Endodermal cell (in vitro differentiated cells): ENCODE data around the gene AGPAT3. TPM values are rescaled to one million over a fixed set of nuclear protein-coding genes. Genes with fewer than 3 reads are reported as not detected.

Source experiments
- DNase-seq: peaks from one replicate; pipeline ENCODE4 v3.0.0-alpha.2; 2017
- H3K27ac ChIP-seq: 2 replicates; pipeline ENCODE4 v1.5.1; 2013; ENCODE audit warnings: mild to moderate bottlenecking, low read depth, low read length, moderate library complexity
- H3K27me3 ChIP-seq: 2 replicates; pipeline ENCODE4 v1.6.1; 2013; ENCODE audit warnings: mild to moderate bottlenecking, low read length, moderate library complexity; ENCODE audit not compliant: insufficient read depth, control insufficient read depth, poor library complexity, severe bottlenecking
- H3K36me3 ChIP-seq: 2 replicates; pipeline ENCODE4 v1.7.0; 2013; ENCODE audit warnings: mild to moderate bottlenecking, low read length, moderate library complexity; ENCODE audit not compliant: control insufficient read depth, insufficient read depth
- H3K4me1 ChIP-seq: one replicate; pipeline ENCODE4 v1.7.0; 2013; ENCODE audit warnings: low read length; ENCODE audit not compliant: control insufficient read depth, insufficient read depth
- H3K4me3 ChIP-seq: 2 replicates; pipeline ENCODE4 v1.5.1; 2013; ENCODE audit warnings: mild to moderate bottlenecking, low read length, moderate library complexity
- H3K9ac ChIP-seq: 2 replicates; pipeline ENCODE4 v1.6.1; 2013; ENCODE audit warnings: mild to moderate bottlenecking, low read length, moderate library complexity; ENCODE audit not compliant: poor library complexity, severe bottlenecking; ENCODE audit errors: extremely low read depth
- H3K9me3 ChIP-seq: 2 replicates; pipeline ENCODE4 v1.6.1; 2013; ENCODE audit warnings: mild to moderate bottlenecking, low read length, moderate library complexity; ENCODE audit not compliant: control insufficient read depth
- H3K27ac Mint-ChIP-seq: 2 replicates; pipeline ENCODE4 v1.8.0; 2020; ENCODE audit warnings: mixed read lengths
- H3K27me3 Mint-ChIP-seq: 2 replicates; pipeline ENCODE4 v1.8.0; 2021; ENCODE audit warnings: mild to moderate bottlenecking, mixed read lengths; ENCODE audit not compliant: insufficient read depth
- H3K36me3 Mint-ChIP-seq: 2 replicates; pipeline ENCODE4 v1.8.0; 2020; ENCODE audit warnings: low read depth, mixed read lengths
- H3K4me1 Mint-ChIP-seq: 2 replicates; pipeline ENCODE4 v1.8.0; 2020; ENCODE audit warnings: mixed read lengths
- H3K4me3 Mint-ChIP-seq: 2 replicates; pipeline ENCODE4 v1.8.0; 2020; ENCODE audit warnings: mild to moderate bottlenecking, moderate library complexity, mixed read lengths
- H3K9me3 Mint-ChIP-seq: 2 replicates; pipeline ENCODE4 v1.8.0; 2020; ENCODE audit warnings: mild to moderate bottlenecking, mixed read lengths
- WGBS, 2 experiments: methylation state at CpG; one replicate each; pipeline versions ENCODE4 v1.1.5 to v1.1.7; 2013; ENCODE audit warnings: missing lambda C conversion rate in 2 of 2, mixed read lengths in 1 of 2; ENCODE audit not compliant: insufficient coverage in 1 of 2, insufficient read length in 1 of 2; 5-methylcytosine and 5-hydroxymethylcytosine counted together
- total RNA-seq, 2 donors: library from RNA; stranded (reverse); fragmentation: NEBNext Ultra II Directional in 1 of 2; extraction: Animal tissue kit (Norgen Biotek cat#: 25700) in 1 of 2; gene quantifications; 2 replicates in 1 of 2; 3 replicates in 1 of 2; pipeline ENCODE4 v1.2.1, GENCODE V29; 2021
- TF ChIP-seq, protein P1 (sequence below): fragments of 200-600 bp; sonication (generic); conservative IDR thresholded peaks from 2 replicates; pipeline ENCODE4 v1.5.0; 2021; ENCODE audit warnings: antibody characterized with exemption, mild to moderate bottlenecking

The AGPAT3 gene
- total RNA-seq, 2 donors from 2014 or later = 44.0 to 74.4 TPM

DNA sequence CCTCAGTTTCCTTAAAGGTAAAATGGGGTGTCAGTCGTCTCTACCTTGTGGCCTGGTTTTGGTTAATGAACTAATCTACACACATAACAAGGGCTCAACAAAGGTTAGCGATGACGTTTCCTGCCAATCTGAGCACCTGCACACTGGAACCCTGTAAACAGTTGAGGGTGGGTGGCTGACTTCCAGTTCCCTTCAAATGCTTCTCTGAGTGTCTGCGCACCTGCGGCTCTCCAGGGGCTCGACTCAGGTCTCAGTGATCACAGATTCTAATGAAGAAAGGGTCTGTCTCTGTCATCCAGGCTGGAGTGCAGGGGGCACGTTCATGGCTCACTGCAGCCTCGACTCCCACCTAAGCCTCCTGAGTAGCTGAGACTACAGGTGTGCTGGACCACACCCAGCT, 3.3 kb upstream of the AGPAT3 start:
- DNase-seq = no peak
- Mint-ChIP-seq H3K4me1 (peaks cover 9% of the 10 kb centered on the region), H3K36me3 (no peaks in the 10 kb centered on the region), H3K27me3 (no peaks in the 10 kb centered on the region), H3K9me3 (no peaks in the 10 kb centered on the region), H3K27ac (no peak overlapping the region), H3K4me3 (no peak overlapping the region)
- Histone ChIP-seq H3K27me3 (no peaks in the 10 kb centered on the region), H3K9me3 (no peaks in the 10 kb centered on the region), H3K4me3 (no peak overlapping the region), H3K36me3 (no peaks in the 10 kb centered on the region), H3K4me1 (peaks cover 4% of the 10 kb centered on the region), H3K27ac (no peak overlapping the region), H3K9ac (no peak overlapping the region)
- TF ChIP-seq, protein P1, sequence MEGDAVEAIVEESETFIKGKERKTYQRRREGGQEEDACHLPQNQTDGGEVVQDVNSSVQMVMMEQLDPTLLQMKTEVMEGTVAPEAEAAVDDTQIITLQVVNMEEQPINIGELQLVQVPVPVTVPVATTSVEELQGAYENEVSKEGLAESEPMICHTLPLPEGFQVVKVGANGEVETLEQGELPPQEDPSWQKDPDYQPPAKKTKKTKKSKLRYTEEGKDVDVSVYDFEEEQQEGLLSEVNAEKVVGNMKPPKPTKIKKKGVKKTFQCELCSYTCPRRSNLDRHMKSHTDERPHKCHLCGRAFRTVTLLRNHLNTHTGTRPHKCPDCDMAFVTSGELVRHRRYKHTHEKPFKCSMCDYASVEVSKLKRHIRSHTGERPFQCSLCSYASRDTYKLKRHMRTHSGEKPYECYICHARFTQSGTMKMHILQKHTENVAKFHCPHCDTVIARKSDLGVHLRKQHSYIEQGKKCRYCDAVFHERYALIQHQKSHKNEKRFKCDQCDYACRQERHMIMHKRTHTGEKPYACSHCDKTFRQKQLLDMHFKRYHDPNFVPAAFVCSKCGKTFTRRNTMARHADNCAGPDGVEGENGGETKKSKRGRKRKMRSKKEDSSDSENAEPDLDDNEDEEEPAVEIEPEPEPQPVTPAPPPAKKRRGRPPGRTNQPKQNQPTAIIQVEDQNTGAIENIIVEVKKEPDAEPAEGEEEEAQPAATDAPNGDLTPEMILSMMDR = no peak
- 88 to 91% methylated on average over 7 to 8 of the region's 8 CpGs for WGBS, 2 experiments

DNA sequence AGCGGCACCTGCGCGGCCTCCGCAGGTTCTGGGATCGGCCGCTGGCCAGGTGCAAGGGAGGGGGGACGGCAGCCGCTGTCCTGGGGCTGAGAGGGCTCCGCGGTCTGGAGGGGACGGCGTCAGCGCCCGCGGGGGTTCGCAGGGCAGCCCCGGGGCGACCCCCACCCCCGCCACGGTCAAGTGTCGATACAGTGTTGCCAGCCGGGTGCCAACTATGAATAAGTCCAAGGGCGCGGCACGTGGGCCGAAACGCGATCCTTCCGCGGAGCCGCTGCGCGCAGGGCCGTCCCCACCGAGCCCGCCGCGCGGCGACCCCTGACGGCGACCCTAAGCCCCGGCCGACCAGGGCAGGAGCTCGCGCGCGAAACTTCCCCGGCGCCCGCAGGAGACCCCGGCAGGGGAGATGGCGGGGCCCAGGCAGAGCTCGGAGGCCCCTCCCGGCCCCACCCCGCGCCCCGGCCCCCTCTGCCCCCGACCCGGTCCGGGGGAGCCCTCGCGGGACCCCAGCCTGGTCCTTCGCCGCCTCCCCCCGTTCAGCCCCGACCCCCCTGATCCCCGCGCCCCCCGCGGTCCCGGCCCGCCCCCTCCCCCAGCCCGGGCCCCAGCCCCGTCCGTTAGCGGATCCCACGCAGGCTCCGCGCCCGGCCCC, 586 bp upstream of the AGPAT3 start:
- H3K4me3 ChIP-seq = peak overlapping the region; percentile 66
- Mint-ChIP-seq H3K27ac (no peak overlapping the region), H3K4me3 (peak overlapping the region; percentile 44), H3K9me3 (no peaks in the 10 kb centered on the region), H3K4me1 (peaks cover 28% of the 10 kb centered on the region), H3K27me3 (no peaks in the 10 kb centered on the region), H3K36me3 (peaks cover 12% of the 10 kb centered on the region)
- TF ChIP-seq, protein P1 = no peak
- H3K27ac ChIP-seq = no peak overlapping the region
- no peaks in the 10 kb centered on the region for H3K27me3 ChIP-seq
- peak; percentile 84 for DNase-seq
- H3K4me1 ChIP-seq = peaks cover 5% of the 10 kb centered on the region
- WGBS, 2 experiments = 0% methylated on average over 15 to 72 of the region's 81 CpGs
- H3K9ac ChIP-seq = no peak overlapping the region
- peaks cover 4% of the 10 kb centered on the region for H3K36me3 ChIP-seq
- H3K9me3 ChIP-seq = no peaks in the 10 kb centered on the region

DNA sequence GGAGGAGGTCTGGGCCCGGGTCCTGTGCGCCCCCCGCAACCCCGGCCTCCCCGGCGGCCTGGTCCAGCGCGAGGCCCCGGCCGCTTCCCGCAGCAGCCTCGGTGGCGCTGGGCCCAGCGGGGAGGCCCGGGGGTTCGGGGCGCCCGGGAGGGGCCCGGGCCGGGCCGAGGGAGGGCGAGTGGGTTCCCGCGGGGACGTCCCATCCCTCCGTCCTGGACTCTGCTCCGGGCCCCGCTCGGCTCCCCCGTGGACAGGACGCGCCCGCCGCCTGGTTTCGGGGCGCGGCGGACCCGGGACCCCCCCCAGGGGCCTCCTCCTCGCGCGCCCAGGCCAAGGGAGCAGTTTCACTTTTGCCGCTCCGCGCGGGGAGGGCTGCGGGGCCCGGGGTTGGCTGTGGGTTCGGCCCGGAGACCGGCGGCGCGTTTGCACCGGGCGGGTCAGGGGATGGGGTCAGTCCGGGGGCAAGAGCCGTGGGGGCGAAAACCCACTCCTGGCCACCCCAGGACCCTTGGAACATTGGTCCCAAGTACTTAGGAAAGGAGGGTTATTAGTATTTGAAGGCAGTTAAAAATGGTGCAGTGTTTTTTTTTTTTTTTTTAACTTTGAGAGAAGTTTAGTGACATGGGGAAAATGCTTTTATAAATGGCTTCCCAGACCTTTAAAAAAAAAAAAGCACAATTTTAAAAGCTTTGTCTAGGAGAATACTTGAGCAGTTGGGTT, 677 bp downstream of the AGPAT3 start:
- TF ChIP-seq, protein P1 = no peak
- Mint-ChIP-seq H3K4me3 (peak overlapping the region; percentile 65), H3K27ac (peak overlapping the region; percentile 64), H3K9me3 (no peaks in the 10 kb centered on the region), H3K27me3 (no peaks in the 10 kb centered on the region), H3K36me3 (peaks cover 23% of the 10 kb centered on the region), H3K4me1 (peaks cover 23% of the 10 kb centered on the region)
- DNase-seq = no peak
- Histone ChIP-seq H3K9me3 (no peaks in the 10 kb centered on the region), H3K9ac (peak overlapping the region; percentile 30), H3K36me3 (peaks cover 13% of the 10 kb centered on the region), H3K4me1 (peaks cover 5% of the 10 kb centered on the region), H3K4me3 (peak overlapping the region; percentile 87), H3K27me3 (no peaks in the 10 kb centered on the region), H3K27ac (peak overlapping the region; percentile 32)
- 4 to 13% methylated on average over 8 to 59 of the region's 59 CpGs for WGBS, 2 experiments
